CD4-positive, alpha-beta T cell treated with Interleukin-4 for 4 hours (primary cell): Measurements from ENCODE around the gene ALDH16A1.

Experiments used
- DNase-seq: peaks from one replicate; pipeline ENCODE4 v3.0.0-alpha.2; 2020

The ALDH16A1 gene

DNA sequence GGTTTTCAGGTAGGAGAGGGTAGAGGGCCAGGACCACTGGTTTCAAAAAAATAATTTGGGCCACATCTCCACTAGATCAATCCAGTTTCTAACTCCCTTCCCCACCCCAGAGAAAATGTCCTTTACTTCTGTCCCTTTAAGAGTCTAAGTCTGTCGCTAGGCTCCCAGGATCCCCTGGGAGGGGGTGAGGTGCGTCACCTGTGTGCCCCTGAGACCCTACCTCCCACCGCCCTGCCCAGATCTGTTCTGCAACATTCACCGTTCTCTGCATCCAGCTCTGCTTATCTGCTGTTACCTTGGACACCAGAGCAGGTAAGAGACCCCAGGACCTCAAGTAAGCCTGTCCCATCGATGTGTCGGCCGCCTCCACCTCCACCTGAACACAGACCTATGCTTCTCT lies 27.8 kb upstream of the ALDH16A1 start, which contains the start of gene GFY:
GFY (plus strand) TSS at position 211 of the 400 bp plus-strand sequence. CDS start 1,043 bp downstream, outside the sequence.
- no peak for DNase-seq

DNA sequence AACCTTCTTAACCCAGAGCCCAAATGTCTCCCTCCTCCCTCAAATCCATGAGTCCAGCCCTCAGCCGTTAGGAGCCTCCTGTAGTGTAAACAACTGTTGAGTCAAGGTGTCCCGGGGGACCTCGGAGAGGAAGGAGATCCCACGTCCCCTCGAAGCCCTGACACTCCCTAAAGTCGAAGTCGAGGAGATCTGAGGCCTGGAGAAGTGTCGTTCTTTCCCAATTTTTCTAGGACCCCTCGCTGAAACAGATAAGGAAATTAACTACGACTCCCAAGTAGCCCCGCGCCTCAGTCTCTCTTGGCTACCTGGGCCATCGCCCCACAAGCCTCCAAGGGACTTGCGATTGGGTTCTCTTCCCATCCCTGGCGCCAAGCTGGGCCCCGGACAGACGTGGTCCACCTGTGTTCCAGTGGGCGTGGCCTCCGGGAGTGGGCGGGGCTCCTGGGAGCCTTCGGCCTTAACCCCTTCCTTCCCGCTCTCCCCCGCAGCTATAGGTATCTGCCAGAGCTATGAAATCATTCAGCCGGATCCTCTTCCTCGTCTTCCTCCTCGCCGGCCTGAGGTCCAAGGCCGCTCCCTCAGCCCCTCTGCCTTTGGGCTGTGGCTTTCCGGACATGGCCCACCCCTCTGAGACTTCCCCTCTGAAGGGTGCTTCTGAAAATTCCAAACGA lies 27.0 kb upstream of the ALDH16A1 start:
- no peak for DNase-seq

DNA sequence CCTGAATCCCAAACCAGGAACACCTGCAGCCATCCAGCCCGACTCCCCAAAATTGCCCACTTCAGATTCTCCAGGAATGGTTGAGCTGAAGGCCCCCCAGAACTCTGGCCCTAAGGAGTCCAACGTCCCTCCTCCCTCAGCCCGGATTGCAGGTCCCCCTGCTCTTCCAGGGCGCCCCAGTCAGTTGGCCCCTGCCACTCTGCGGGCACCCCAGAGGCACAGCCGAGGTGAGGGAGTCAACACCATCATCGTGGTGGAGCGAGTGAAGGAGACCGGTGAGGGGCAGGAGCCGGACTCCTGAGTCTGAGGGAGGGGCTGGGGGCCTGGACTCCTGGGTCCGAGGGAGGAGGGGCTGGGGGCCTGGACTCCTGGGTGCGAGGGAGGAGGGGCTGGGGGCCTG lies 25.7 kb upstream of the ALDH16A1 start:
- no peak for DNase-seq

DNA sequence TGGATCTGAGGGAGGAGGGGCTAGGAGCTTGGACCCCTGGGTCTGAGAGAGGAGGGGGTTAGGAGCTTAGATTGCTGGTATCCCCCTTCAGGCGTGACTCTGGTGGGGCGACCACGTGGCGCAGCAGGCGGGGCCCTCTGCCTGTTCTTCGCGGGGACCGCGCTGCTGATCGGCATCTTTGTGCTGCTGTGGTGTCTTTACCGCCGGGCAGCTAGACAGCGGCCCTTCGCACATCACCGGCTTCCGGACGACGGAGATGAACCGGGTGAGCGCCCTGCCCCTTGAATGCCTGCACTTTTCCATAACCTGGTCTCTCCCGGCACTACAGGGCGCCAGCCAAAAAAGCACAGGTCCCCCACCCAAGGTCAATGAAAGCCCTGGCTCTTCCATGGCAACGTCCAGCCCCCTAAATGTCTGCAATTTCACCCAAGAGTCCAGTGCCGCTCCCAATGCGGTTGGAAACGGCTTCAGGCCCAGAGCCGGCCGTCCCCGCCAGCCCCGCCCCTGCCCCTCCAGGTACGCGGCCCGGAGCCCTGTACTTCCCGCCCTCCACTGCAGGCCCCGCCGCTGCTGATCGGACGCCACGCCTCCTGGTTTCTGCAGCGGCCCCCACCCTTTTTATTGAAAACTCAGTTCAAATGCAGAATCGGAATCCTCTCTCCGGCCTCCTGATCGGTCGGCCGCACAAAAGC lies 25.0 kb upstream of the ALDH16A1 start:
- DNase-seq = no peak

DNA sequence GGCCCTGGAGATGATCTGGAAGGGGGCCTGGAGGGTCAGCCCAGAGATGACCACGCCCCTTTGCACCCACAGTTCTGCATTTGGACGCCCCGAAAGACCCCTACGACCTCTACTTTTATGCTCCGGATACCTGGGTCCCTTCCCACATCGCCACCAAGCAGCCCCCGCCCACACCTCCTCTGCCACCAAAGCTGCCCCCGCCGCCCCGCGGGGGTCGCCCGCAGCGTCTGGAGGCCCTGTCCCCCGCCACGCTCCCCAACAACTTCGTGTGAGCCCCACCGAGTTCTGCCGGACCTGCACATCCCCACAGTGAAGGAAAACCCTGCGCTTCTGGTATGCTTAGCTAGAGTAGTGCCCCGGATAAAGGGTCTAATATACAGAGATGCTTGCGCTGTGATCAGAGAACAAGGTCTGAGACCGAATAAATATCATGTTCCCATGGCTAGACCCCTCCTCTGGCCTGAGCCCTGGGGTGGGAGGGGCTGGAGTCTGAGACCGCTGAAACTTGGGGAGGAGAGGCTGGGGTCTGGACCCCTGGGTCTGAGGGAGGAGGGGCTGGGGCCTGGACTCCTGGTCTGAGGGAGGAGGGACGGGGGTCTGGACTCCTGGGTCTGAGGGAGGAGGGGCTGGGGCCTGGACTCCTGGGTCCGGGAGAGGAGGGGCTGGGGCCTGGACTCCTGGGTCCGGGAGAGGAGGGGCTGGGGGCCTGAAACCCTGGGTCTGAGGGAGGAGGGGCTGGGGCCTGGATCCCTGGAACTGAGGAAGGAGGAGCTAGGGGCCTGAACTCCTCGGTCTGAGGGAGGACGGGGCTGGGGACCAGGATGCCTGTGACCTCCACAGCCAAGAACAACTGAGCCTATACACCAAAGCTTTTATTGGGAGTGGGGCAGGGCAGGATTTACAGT lies 24.2 kb upstream of the ALDH16A1 start:
- no peak for DNase-seq

DNA sequence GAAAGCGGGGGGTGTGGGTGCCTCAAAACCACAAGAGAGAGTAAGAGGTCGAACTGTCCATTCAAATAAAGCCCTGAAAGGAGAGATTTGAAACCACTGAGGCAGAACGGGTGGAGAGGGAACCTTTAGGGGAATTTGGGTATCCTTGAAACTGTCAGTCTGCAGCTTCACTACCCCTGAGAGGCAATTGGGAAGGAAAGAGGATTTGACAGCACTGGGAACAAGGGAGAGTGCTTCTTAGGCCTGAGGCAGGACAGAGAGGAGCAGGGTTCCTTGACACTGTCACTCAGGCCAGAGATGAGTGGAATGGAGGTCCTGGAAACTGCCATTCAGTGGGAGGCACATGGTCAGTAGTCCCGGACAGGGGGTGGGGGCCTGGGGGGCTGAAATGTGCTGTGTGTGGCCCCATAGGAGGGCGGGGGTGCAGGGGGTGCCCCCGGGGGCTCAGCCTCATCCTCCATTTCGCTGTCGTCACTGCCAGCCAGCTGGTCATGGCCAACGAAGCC lies 22.8 kb upstream of the ALDH16A1 start:
- DNase-seq = no peak

DNA sequence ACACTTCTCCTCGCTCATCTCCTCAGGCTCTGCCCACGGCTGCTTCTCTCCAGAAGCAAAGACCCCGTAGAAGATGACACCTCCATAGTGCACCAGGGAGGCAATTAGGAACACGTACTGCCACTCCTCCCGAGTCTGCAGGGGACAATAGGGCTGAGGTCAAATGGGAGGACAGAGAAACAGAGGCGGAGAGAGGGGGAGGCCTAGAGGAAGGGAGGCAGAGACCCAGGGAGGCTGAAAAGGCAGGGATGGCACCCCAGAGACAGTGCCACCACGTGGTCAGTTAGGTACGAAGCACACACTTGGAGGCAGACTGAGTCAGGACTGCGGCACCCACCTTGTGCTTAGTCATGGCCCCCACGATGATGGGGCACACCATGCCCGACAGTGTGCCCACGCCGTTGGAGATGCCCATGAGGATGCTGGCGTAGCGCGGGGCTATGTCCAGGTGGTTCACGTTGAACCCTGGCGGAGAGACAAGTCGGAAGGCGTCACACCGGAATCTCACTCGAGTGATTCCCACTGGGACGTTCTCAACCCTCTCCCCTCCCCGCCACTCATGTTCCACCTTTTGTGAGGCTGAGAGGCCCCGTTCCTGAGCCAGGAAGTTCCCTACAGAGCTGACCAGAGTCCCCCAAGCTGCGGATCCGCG lies 22.2 kb upstream of the ALDH16A1 start:
- no peak for DNase-seq

DNA sequence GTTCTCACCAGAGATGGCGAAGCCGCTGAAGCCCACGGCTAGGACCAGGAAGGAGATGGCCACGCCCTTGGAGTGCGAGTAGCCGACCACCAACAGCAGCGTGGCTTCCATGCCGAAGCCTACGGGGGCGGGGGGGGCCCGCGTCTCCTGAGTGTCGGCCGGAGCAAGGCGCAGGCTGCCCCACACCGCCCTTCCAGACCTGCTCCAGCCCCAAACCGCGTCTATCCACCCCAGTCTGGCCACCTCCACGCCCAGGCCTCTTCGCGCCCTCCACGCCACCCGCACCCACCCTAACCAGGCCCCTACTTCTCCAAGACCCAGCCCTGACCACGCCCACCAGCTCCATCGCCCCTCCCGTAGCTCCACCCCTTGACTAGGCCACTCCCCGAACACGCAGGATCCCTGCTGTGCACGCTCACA lies 21.7 kb upstream of the ALDH16A1 start:
- no peak for DNase-seq

DNA sequence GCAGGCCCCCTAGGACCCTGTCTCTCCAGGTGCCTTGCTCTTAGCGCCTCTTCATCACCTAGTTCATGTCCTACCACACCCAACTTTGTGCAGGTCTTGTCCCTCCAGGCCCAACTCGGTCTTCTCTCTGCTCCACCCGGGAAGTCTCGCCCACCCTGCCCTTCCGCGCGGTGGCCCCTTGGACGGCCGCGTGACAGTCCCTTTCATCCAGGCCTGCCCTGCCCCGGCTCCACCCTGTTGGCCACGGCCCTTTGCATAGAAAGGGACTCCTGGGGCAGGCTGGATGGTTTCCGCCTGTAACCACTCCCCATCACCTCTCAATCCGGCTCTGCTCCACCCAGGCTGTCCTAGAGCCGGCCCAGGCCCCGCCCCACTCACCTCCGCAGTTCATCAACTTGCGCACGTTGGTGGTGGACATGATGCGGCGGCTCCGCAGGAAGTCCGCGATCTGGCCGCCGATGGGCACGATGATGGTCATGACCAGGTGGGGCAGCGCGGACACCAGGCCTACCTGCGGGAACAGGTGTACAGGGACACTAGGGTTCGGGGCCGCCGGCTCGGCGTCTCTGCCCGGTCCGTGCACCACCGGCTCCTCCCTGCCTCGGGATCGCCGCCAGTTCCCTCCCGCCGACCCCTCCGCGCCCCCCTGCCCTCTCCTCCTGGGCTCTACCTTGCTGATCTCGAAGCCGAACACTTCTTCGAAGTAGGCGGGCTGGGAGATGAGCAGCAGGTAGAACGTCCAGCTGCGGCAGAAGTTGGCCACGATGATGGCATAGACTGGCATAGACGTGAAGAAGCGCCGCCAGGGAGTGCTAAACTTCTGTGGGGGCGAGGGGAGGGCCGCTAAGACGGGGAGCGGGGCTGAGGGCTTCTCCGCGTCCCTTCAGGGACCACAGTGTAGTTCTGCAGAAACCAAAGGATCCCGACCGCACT lies 20.6 kb upstream of the ALDH16A1 start:
- no peak for DNase-seq

DNA sequence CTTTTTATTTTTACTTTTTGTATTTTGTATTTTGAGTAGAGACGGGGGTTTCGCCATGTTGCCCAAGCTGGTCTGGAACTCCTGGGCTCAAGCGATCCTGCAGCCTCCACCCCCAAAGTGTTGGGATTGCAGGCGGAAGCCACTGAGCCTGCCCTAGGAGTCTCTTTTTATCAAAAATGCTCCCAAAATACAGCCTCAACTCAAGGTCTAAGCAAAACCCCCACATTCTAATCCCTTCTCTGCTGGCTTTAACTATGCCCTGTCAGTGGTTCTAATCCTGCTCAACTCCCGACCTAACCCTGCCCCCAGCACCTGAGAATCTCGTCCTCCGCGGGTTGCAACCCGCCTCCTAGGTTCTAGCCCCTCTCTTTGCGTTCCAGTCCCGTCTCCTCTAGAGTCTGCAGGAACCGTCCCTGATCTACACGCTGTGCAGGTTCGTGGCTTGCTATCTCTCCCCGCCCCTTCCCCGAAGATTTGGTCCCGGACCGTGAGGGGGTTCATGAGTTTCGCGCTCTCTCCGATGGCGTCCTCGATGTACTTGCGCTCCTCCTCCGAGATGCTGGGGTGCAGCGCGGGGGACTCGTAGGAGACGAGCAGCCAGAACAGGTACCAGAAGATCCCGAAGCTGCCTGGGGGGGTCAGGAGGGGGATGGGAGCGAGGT lies 19.7 kb upstream of the ALDH16A1 start:
- DNase-seq = no peak

DNA sequence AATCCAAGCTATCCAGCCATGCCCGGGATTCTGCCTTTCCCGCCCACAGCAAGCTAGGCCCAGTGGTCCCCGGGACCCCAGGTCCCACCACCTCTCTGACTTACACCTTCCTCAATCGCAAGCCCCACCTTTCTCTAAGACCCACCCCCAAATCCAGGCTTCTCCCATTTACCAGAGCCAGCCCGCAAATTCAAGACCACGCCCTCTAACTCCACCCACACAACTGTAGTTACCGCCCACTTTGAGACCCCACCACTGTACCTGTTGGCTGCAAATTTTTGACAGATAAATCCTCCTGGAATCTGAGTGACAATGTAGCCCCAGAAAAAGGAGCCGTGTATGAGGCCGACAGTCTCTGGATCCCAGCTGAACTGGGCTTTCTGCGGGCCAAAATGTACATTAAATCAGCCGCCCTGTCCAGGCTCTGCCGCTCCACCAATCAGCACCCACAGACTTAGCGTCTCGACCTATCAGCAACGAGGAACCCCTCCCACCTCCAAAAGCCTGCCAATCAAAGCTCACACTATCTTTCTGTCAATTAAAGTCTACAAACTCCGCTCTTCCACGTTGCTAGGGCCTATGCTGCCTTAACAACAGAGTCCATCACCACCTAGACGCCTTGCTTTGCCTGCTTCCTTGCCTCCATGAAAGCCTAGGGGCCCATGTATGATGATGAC lies 18.0 kb upstream of the ALDH16A1 start:
- no peak for DNase-seq

DNA sequence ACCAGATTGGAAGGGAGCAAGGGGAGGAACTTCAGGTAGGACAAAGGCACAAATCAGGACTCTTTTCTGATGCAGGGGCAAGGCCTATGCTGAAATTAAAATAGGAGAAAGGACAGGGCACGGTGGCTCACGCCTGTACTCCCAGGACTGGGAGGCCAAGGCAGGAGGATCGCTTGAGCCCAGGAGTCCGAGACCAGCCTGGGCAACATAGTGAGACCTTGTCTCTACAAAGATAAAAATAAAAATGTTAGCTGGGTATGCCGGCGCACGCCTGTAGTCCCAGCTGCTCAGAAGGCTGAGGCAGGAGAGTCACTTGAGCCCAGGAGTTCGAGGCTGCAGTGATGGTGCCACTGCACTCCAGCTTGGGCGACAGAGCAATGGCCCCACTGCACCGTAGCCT lies 17.4 kb upstream of the ALDH16A1 start:
- no peak for DNase-seq

DNA sequence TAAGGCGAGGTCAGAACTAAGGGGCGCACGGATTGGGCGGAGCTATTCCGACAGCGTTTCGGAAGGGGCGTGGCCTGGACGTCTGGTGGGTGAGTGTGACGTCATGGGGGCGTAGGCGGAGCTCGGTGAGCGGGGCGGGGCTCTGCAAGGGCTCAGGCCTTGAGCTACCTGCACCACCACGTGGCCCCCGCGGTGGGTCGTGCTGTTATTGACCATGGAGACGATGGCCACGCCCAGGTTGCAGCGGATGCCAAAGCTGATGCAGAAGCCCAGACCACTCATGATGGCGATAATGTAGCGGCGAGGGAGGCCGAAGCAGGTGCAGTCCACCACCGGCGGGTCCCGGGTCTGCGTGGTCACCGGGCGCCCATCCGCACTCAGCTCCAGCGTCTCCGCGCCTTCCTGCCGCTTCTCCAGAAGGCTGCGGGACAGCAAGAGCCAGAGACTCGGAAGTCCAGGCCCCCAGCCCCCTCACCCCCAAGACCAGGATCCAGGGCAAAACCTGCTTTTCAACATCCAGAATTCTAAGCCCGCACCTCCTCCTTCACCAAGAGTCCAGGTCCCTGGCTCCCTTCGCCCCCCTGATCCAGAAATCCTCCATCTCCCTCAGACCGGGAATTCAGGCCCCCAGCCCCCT lies 16.5 kb upstream of the ALDH16A1 start:
- DNase-seq = no peak

DNA sequence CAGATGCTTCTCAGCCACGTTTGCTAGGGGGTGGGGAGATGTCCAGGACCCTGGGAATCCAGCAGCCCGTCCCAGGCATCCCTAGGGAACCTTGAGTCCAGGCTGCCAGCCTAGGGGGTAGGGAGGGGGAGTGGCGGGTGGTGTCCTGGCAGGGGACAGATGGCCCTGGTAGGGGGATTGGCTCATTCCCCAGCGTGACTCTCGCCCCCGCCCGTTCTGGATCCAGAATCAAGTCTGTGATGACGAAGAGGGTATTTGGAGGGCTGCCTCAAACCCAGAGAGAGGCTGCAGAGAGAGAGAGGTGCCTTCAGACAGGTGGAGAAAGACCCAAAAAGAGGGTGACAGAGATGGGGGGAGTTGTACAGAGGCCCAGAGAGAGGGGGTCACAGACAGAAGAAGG lies 15.8 kb upstream of the ALDH16A1 start:
- DNase-seq = no peak

DNA sequence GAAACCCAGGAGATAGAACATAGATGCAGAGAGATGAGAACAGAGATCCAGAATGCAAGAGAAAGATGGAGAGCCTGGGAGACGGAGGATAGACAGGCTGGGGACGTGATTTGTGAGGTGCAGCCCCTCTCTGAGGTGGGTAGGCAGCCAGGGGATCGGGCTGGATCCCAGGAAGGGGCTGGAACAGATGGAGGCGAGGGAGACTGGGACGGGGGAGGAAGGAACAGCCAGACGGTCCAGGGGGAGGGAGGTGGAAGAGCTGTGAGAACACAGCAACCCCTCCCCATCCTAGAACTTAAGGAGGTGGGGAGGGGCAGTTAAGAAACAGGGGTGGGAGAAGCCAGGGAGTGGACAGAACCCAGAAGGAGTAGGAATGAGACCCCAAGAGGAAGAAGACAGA lies 14.8 kb upstream of the ALDH16A1 start:
- DNase-seq = no peak

DNA sequence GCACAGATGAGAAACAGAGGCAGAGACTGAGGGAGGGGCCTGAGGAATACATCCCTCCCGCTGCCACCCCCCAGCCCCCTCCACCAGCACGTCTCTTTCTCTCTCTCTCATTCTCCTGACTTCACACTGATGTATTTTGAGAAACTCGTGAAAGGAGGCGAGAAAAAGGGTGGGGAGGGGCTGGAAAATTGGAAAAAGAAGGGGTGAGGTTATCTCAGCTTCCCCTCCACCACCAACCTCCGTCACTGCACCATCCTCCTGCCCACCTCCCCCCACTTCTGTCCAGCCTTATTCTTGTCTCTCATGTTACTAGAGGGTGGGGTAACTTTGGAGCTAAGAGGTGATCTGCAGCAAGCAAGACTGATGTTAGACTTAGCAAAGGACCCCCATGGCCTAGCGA lies 13.2 kb upstream of the ALDH16A1 start:
- DNase-seq = no peak

DNA sequence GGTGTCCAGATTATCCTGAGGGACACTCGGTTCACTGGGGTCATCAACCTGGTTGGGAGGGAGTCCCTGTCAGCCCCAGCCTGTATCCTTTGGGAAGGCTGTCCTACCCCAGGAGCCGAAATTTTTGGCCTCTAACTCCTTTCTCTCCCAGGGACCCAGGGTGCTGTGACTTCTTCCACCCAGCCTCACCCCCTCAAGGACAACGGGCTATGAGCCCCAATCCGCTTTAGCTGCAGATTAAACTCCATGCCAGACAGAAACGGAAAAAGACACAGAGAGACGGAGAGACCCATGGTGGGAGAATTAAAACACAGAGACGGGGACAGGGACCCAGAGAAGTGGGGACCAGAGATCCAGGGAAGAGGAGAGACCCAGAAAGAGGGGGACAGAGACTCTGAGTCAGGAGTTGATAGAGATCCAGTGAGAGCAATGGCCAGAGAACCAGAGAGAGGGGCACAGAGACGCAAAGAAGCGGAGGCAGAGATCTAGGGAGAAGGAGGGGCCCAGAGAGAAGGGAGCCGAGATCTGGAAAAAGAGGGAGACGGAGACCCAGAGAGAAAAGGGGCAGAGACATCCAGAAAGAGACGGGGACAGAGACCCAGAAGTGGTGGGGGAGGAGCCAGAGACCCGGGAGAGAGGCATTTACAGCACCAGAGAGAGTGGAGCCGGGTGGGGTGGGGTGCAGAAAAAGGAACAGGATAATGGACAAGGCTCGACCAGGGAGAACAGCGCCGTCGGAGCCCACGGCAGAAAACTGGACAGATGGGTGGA lies 12.4 kb upstream of the ALDH16A1 start:
- no peak for DNase-seq

DNA sequence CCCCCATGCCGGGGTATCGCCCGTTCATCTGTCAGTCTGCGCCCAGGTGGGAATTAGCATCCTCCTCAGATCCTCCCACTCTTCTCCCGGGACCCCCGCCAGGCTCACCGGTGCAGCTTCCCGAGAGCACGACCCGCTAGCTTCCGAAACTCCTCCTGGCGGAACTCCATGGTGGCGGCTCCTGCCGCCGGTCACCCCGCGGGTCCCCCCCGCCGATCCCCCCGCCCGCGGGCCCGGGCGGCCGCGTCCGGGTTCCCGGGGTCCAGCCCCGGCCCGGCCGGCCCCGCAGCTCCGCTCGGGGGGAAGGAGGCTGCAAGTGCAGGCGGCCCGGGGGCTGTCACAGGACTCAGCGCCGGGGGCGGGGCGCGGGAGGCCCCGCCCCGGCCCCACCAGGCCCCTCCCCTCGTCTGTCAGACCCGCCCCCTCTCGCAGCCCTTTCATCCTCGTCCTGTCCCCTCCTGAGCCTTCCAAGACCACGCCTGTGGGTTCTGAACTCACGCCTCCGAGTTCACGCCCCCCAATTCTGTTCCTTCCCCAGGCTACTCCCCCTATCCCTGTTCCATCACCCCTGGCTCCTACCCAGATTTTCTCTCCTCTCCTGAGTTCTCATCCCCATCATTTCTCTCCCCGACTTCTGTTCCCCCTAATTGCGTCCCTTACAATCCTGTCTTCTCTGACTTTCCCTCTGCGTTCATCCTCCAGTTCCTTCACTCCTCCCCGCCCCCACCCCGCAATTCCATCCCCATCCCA lies 11.6 kb upstream of the ALDH16A1 start, which contains the start of gene SLC17A7:
SLC17A7 (minus strand) TSS at position 318 of the 750 bp plus-strand sequence; CDS start at position 170, 148 bp downstream.
- DNase-seq = no peak
